CD4-positive, alpha-beta T cell (primary cell): ENCODE results near the gene TENM4. TPM values are rescaled to one million over a fixed set of nuclear protein-coding genes. Genes with fewer than 3 reads are reported as not detected.

ENCODE experiments used
- ATAC-seq: fragments of 200-7000 bp; cut with Tn5 transposase; one replicate; pipeline ENCODE4 v1.10.0; 2022; ENCODE audit warnings: mild to moderate bottlenecking; ENCODE audit not compliant: poor library complexity
- CTCF ChIA-PET: fragments of 350-600 bp; sonication (Branson Sonifier 250); formaldehyde crosslinking; loops from one replicate; lab custom pipeline; 2021; ENCODE audit warnings: antibody characterized with exemption, inconsistent platforms; lab: Charles Lee
- POLR2A ChIA-PET: fragments of 350-600 bp; sonication (Branson Sonifier 250); formaldehyde crosslinking; loops from one replicate; lab custom pipeline; 2021; ENCODE audit warnings: antibody characterized with exemption, inconsistent platforms; lab: Charles Lee
- DNase-seq, 14 experiments: peaks; one replicate each; pipeline ENCODE4 v3.0.0-alpha.2; 2013 to 2020; ENCODE audit warnings: mixed read lengths in 2 of 14
- H3K27ac ChIP-seq, 2 donors: one replicate each; pipeline versions ENCODE4 v1.5.1 to v1.7.0; 2013; ENCODE audit warnings: low read length in 2 of 2, low read depth in 1 of 2, mild to moderate bottlenecking in 1 of 2
- H3K27me3 ChIP-seq, 2 experiments: 1 replicate in 1 of 2; 2 replicates in 1 of 2; pipeline versions ENCODE4 v1.6.1 to v1.7.0; 2013; ENCODE audit warnings: low read length in 2 of 2, control low read depth in 1 of 2, mild to moderate bottlenecking in 1 of 2, moderate library complexity in 1 of 2; ENCODE audit not compliant: insufficient read depth in 2 of 2, control insufficient read depth in 1 of 2
- H3K36me3 ChIP-seq: one replicate; pipeline ENCODE4 v1.6.1; 2013; ENCODE audit warnings: low read length, control low read depth; ENCODE audit not compliant: insufficient read depth
- H3K4me1 ChIP-seq: one replicate; pipeline ENCODE4 v1.6.1; 2013; ENCODE audit warnings: low read length, control low read depth; ENCODE audit not compliant: insufficient read depth
- H3K4me3 ChIP-seq: one replicate; pipeline ENCODE4 v1.5.1; 2013; ENCODE audit warnings: mild to moderate bottlenecking, low read length, moderate library complexity
- H3K9me3 ChIP-seq, 2 experiments: 1 replicate in 1 of 2; 2 replicates in 1 of 2; pipeline versions ENCODE4 v1.6.1 to v1.7.0; 2013; ENCODE audit warnings: low read length in 2 of 2, mild to moderate bottlenecking in 2 of 2, control low read depth in 1 of 2, moderate library complexity in 1 of 2; ENCODE audit not compliant: control insufficient read depth in 1 of 2, insufficient read depth in 1 of 2
- H3K27ac Mint-ChIP-seq: one replicate; pipeline ENCODE4 v1.8.0; 2020; ENCODE audit warnings: mixed read lengths
- H3K27me3 Mint-ChIP-seq: one replicate; pipeline ENCODE4 v1.8.0; 2021; ENCODE audit warnings: mixed read lengths
- H3K36me3 Mint-ChIP-seq: one replicate; pipeline ENCODE4 v1.8.0; 2021; ENCODE audit warnings: low read depth, mixed read lengths
- H3K4me1 Mint-ChIP-seq: one replicate; pipeline ENCODE4 v1.8.0; 2021; ENCODE audit warnings: low read depth, mixed read lengths
- H3K4me3 Mint-ChIP-seq: one replicate; pipeline ENCODE4 v1.8.0; 2020; ENCODE audit warnings: mild to moderate bottlenecking, mixed read lengths
- H3K9me3 Mint-ChIP-seq: one replicate; pipeline ENCODE4 v1.8.0; 2020; ENCODE audit warnings: mixed read lengths
- intact Hi-C, 2 experiments: fragments of 100-400 bp; cut with DNase I in 1 of 2; cut with micrococcal nuclease in 1 of 2; formaldehyde crosslinking; loops; one replicate each; pipeline versions ENCODE4 v1.15.1 to v1.9.0; 2023 to 2025; cut with DNase I, micrococcal nuclease
- total RNA-seq, 174 experiments: library from RNA in 2 of 174; stranded (reverse) in 2 of 174; gene quantifications; one replicate each; pipeline ENCODE4 v1.2.3 and lab custom pipeline; 2021 to 2026
- TF ChIP-seq, protein P1 (sequence below): fragments of 200-600 bp; IDR thresholded peaks from one replicate; pipeline ENCODE4 v1.8.0; 2022; ENCODE audit warnings: antibody characterized with exemption, mild to moderate bottlenecking

The TENM4 gene
- total RNA-seq, 2 experiments from 2014 or later: 0.22 to 0.31 TPM

GRCh38 chr11:78820741-78821140 is 620.1 kb downstream of the TENM4 start:
- no peak for DNase-seq
- CTCF ChIA-PET: no interaction called here
- no peak overlapping the region for H3K4me3 ChIP-seq
- POLR2A ChIA-PET: no interaction called here
- peaks cover 0 to 4% of the 10 kb centered on the region in 2 experiments for H3K27me3 ChIP-seq
- intact Hi-C loops: no loop called here
- no peak for ATAC-seq
- no peak overlapping the region for H3K27ac ChIP-seq
- no peaks in the 10 kb centered on the region for H3K4me1 ChIP-seq
- Mint-ChIP-seq H3K27me3 (peaks cover 5% of the 10 kb centered on the region), H3K27ac (no peak overlapping the region), H3K4me3 (no peak overlapping the region), H3K4me1 (no peaks in the 10 kb centered on the region), H3K9me3 (no peaks in the 10 kb centered on the region), H3K36me3 (no peaks in the 10 kb centered on the region)
- H3K36me3 ChIP-seq: no peaks in the 10 kb centered on the region
- TF ChIP-seq, protein P1, sequence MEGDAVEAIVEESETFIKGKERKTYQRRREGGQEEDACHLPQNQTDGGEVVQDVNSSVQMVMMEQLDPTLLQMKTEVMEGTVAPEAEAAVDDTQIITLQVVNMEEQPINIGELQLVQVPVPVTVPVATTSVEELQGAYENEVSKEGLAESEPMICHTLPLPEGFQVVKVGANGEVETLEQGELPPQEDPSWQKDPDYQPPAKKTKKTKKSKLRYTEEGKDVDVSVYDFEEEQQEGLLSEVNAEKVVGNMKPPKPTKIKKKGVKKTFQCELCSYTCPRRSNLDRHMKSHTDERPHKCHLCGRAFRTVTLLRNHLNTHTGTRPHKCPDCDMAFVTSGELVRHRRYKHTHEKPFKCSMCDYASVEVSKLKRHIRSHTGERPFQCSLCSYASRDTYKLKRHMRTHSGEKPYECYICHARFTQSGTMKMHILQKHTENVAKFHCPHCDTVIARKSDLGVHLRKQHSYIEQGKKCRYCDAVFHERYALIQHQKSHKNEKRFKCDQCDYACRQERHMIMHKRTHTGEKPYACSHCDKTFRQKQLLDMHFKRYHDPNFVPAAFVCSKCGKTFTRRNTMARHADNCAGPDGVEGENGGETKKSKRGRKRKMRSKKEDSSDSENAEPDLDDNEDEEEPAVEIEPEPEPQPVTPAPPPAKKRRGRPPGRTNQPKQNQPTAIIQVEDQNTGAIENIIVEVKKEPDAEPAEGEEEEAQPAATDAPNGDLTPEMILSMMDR: no peak
- H3K9me3 ChIP-seq: peaks cover 0 to 6% of the 10 kb centered on the region in 2 experiments

GRCh38 chr11:78818201-78818600 is 622.6 kb downstream of the TENM4 start:
- POLR2A ChIA-PET: no interaction called here
- Mint-ChIP-seq H3K4me1 (no peaks in the 10 kb centered on the region), H3K4me3 (no peak overlapping the region), H3K9me3 (no peaks in the 10 kb centered on the region), H3K27me3 (peaks cover 5% of the 10 kb centered on the region), H3K27ac (no peak overlapping the region), H3K36me3 (no peaks in the 10 kb centered on the region)
- no peak for DNase-seq
- Histone ChIP-seq H3K27ac (no peak overlapping the region), H3K4me3 (no peak overlapping the region), H3K9me3 (peaks cover 0 to 5% of the 10 kb centered on the region in 2 experiments), H3K36me3 (no peaks in the 10 kb centered on the region), H3K4me1 (no peaks in the 10 kb centered on the region), H3K27me3 (peaks cover 0 to 4% of the 10 kb centered on the region in 2 experiments)
- TF ChIP-seq, protein P1: no peak
- intact Hi-C loops: no loop called here
- ATAC-seq: no peak
- CTCF ChIA-PET: no interaction called here

DNA sequence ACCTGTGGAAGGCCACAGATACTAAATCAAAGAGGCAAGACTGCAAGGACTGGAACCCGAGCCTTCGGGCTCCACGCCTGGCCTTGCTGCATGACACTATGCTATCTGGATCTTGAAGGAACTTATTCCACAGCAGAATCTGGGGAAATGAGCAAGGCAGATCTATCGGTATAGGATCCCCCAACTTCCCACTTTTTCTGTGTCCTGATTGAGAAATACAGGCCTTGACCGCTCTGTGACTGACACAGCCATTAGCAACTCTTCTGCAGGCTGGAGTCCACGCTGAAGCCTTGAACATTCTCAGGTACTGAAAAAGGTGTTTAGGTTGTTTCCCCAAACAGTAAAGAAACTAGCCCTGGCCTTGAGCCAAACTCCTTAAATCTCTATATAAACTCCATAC is 625.0 kb downstream of the TENM4 start:
- POLR2A ChIA-PET: no interaction called here
- CTCF ChIA-PET: no interaction called here
- intact Hi-C loops: no loop called here
- DNase-seq (no peak), ATAC-seq (no peak)
- Mint-ChIP-seq H3K4me3 (no peak overlapping the region), H3K27ac (no peak overlapping the region), H3K27me3 (peaks cover 5% of the 10 kb centered on the region), H3K9me3 (no peaks in the 10 kb centered on the region), H3K4me1 (no peaks in the 10 kb centered on the region), H3K36me3 (no peaks in the 10 kb centered on the region)
- Histone ChIP-seq H3K4me1 (no peaks in the 10 kb centered on the region), H3K4me3 (no peak overlapping the region), H3K27ac (no peak overlapping the region), H3K9me3 (no peaks in the 10 kb centered on the region), H3K27me3 (peaks cover 0 to 4% of the 10 kb centered on the region in 2 experiments), H3K36me3 (no peaks in the 10 kb centered on the region)
- TF ChIP-seq, protein P1: no peak
